Muscle of leg (tissue), 11 donors: ENCODE data around the gene CDNF. TPM values are rescaled to one million over a fixed set of nuclear protein-coding genes. Genes with fewer than 3 reads are reported as not detected.

Experiments used
- DNase-seq: peaks from one replicate; pipeline ENCODE4 v3.0.0; 2013
- H3K27ac ChIP-seq: one replicate; pipeline ENCODE4 v1.5.1; 2013; ENCODE audit warnings: mild to moderate bottlenecking, low read length, control low read depth
- H3K27me3 ChIP-seq: one replicate; pipeline ENCODE4 v1.6.1; 2013; ENCODE audit warnings: low read length; ENCODE audit not compliant: control insufficient read depth, insufficient read depth
- H3K36me3 ChIP-seq: one replicate; pipeline ENCODE4 v1.6.1; 2013; ENCODE audit warnings: low read length; ENCODE audit not compliant: control insufficient read depth, insufficient read depth
- H3K4me1 ChIP-seq: one replicate; pipeline ENCODE4 v1.6.1; 2013; ENCODE audit warnings: low read length; ENCODE audit not compliant: control insufficient read depth, insufficient read depth
- H3K4me3 ChIP-seq: one replicate; pipeline ENCODE4 v1.5.1; 2013; ENCODE audit warnings: low read length, control low read depth
- H3K9me3 ChIP-seq: replicated peaks from 2 replicates; pipeline ENCODE4 v1.6.1; 2013; ENCODE audit warnings: low read depth, low read length; ENCODE audit not compliant: control insufficient read depth
- WGBS: methylation state at CpG from one replicate; pipeline ENCODE4 v1.1.5; 2013; ENCODE audit warnings: missing lambda C conversion rate; ENCODE audit not compliant: insufficient coverage; 5-methylcytosine and 5-hydroxymethylcytosine counted together
- polyA plus RNA-seq, 8 donors: library from polyadenylated mRNA; unstranded; fragments of 120-200 nt; gene quantifications; one replicate each; pipeline versions ENCODE4 v1.2.1 to v1.2.3, GENCODE V29; 2013; ENCODE audit warnings: inconsistent platforms in 1 of 8, low replicate concordance in 1 of 8; ENCODE audit not compliant: insufficient read length in 8 of 8, insufficient read depth in 1 of 8
- total RNA-seq: library from RNA; stranded (reverse); fragments of 120-200 nt; gene quantifications from one replicate; pipeline ENCODE4 v1.2.4, GENCODE V29; 2013

Gene CDNF
- total and polyA plus RNA-seq, 9 donors, result 1.8 to 4.4 (median 2.8) TPM

GRCh38 chr10:14803827-14804226, 34.0 kb downstream of the CDNF start:
- Histone ChIP-seq H3K4me3 (no peak overlapping the region), H3K9me3 (no peaks in the 10 kb centered on the region), H3K27ac (no peak overlapping the region), H3K4me1 (no peaks in the 10 kb centered on the region), H3K36me3 (no peaks in the 10 kb centered on the region), H3K27me3 (no peaks in the 10 kb centered on the region)
- WGBS, result no CpG with 5 or more reads among the region's 1 CpG
- no peak for DNase-seq

GRCh38 chr10:14801723-14802122, 36.1 kb downstream of the CDNF start:
- no peak overlapping the region for H3K27ac ChIP-seq
- 23% methylated on average over 5 of the region's 5 CpGs for WGBS
- H3K36me3 ChIP-seq, result no peaks in the 10 kb centered on the region
- peak; percentile 17 for DNase-seq
- H3K9me3 ChIP-seq, result no peaks in the 10 kb centered on the region
- H3K27me3 ChIP-seq, result no peaks in the 10 kb centered on the region
- no peaks in the 10 kb centered on the region for H3K4me1 ChIP-seq
- H3K4me3 ChIP-seq, result no peak overlapping the region

DNA sequence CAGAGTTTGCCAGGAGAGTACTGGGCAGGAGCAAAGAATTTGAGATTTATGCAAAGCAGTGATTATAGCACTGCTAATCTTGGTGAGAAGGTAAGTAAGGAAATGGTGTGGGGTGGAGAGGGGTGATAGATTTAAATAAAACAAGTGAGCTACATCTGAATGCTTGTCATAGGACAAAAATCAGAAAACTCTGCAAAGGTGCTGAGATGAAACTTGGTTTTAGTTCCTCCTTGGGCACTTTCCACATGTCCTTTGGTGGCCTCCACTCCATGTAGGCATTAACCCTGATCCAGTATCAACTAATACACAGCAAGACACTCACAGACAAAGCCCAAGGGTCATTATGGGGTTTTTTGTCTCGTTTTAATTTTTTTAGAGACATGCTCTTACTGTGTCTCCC, 37.4 kb downstream of the CDNF start:
- no CpG with 5 or more reads among the region's 1 CpG for WGBS
- no peak overlapping the region for H3K4me3 ChIP-seq
- H3K27ac ChIP-seq, result no peak overlapping the region
- no peaks in the 10 kb centered on the region for H3K27me3 ChIP-seq
- no peaks in the 10 kb centered on the region for H3K9me3 ChIP-seq
- no peak for DNase-seq
- no peaks in the 10 kb centered on the region for H3K4me1 ChIP-seq
- no peaks in the 10 kb centered on the region for H3K36me3 ChIP-seq

DNA sequence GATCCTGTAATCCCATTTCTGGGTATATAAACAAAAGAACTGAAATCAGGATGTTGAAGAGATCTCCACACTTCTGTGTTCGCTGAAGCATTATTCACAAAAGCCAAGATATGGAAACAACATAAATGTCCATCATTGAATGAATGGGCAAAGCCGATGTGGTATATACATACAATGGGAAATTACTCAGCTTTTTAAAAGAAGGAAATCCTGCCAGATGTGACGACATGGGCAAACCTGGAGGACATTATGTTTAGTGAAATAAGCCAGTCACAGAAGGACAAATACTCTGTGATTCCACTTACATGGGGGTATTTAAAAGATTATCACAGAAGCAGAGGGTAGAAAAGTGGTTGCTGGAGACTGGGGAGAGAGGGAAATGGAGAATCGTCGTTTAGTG, 39.2 kb downstream of the CDNF start:
- Histone ChIP-seq H3K4me3 (no peak overlapping the region), H3K27ac (peak overlapping the region; percentile 35), H3K4me1 (no peaks in the 10 kb centered on the region), H3K9me3 (no peaks in the 10 kb centered on the region), H3K27me3 (no peaks in the 10 kb centered on the region), H3K36me3 (no peaks in the 10 kb centered on the region)
- WGBS, result 29% methylated on average over 1 of the region's 5 CpGs
- DNase-seq, result peak; percentile 60

- Histone ChIP-seq H3K27me3 (no peaks in the 10 kb centered on the region), H3K27ac (no peak overlapping the region), H3K4me1 (no peaks in the 10 kb centered on the region), H3K36me3 (no peaks in the 10 kb centered on the region), H3K9me3 (peaks cover 6% of the 10 kb centered on the region), H3K4me3 (no peak overlapping the region)
- 82% methylated on average over 3 of the region's 5 CpGs for WGBS
- no peak for DNase-seq
Measured at GRCh38 chr10:14787938-14788337, 49.9 kb downstream of the CDNF start.

DNA sequence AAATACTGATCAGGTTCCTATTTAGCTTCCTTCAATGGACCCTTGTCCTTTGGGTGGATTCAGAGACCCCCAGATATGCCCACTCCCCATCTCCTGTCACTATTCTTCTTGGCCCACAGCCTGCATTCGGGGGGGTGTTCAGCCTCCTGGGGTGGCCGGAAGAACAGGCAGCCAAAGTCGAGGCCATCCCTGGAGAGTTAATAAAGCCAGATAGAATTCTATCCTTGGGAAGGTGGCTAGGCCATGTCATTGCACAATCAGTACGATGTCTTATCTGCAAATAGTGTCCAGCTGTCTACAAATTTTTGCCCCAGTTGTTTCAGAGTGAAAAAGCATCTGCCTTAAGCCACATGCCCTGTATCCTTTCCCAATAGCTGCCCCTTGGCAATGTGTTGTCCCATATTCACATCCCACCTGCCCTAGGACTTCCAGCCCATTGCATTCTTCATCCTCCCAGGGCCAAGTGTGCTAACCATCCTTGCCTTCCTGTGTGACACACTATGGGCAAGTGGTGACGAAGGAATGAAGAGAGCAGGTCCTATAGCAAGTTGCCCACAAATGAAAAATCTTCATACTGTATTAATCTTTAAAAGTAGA, 53.3 kb downstream of the CDNF start:
- Histone ChIP-seq H3K27ac (no peak overlapping the region), H3K27me3 (no peaks in the 10 kb centered on the region), H3K36me3 (no peaks in the 10 kb centered on the region), H3K4me3 (no peak overlapping the region), H3K9me3 (peaks cover 6% of the 10 kb centered on the region), H3K4me1 (no peaks in the 10 kb centered on the region)
- no peak for DNase-seq
- 78% methylated on average over 2 of the region's 5 CpGs for WGBS

DNA sequence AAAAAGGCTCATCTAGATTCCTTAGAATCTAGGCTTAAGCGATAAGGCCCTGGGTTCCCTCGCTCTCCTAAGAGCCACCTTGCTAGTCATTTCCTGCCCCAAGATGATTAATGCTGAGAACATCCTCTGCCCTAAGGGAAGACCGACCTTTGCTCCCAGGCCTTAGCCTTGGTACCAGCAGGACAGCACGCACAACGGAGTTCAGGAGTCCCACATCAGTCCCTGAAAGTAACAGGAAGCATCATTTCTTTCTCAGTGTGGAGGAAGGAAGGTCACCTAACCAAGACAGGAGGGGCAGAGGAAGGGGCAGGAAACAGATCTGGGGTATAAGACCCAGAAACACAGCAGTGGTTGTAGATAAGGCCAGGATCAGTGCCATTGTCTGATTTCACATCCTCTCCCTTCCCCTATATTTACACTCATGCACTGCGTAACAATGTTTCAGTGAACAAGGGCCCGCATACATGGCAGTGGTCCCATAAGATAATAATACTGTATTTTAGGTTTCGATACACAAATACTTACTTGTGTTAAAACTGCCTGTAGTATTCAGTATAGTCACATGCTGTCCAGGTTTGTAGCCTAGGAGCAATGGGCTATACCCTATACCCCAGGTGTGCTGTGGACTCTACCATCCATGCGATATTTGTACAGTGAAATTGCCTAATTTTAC, 55.0 kb downstream of the CDNF start:
- WGBS, result 79% methylated on average over 6 of the region's 9 CpGs
- Histone ChIP-seq H3K27ac (peak overlapping the region; percentile 42), H3K9me3 (peaks cover 6% of the 10 kb centered on the region), H3K4me3 (no peak overlapping the region), H3K4me1 (no peaks in the 10 kb centered on the region), H3K27me3 (no peaks in the 10 kb centered on the region), H3K36me3 (no peaks in the 10 kb centered on the region)
- DNase-seq, result no peak

- H3K27ac ChIP-seq, result no peak overlapping the region
- H3K4me1 ChIP-seq, result no peaks in the 10 kb centered on the region
- no peaks in the 10 kb centered on the region for H3K36me3 ChIP-seq
- no peaks in the 10 kb centered on the region for H3K27me3 ChIP-seq
- DNase-seq, result no peak
- H3K4me3 ChIP-seq, result no peak overlapping the region
- WGBS, result 73% methylated on average over 7 of the region's 7 CpGs
- H3K9me3 ChIP-seq, result peaks cover 6% of the 10 kb centered on the region
Measured at GRCh38 chr10:14781763-14782162, 56.1 kb downstream of the CDNF start.

DNA sequence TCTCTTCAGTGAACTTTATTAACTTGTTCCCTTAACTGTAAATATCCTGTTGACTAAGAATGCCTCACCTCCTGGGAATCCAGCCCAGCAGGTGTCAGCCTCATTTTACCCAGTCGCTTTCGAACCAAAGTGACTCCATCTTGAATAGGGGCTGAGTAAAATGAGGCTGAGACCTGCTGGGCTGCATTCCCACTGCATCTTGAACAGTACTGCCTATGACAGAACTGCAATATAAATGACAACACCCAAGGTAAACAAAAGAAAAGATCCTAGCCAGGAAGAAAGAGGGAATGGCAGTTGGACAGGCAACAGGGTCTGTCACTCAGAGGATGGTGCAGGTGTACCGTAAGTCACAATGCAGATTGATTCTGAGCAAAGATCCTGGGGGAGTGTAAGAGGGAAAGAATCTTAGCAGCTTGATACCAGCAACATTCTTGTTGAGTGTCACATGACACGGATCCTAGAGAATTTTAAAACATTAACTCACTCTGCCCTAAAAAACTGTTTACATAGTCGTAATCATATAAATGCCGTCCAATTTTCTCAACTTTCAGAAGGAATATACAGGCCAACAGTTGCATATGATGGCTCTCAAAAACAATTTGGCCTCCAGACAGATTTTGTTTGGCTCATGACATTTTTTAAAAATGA, 58.7 kb downstream of the CDNF start:
- peaks cover 2% of the 10 kb centered on the region for H3K27me3 ChIP-seq
- 29% methylated on average over 3 of the region's 6 CpGs for WGBS
- H3K27ac ChIP-seq, result no peak overlapping the region
- H3K9me3 ChIP-seq, result no peaks in the 10 kb centered on the region
- H3K4me3 ChIP-seq, result no peak overlapping the region
- no peaks in the 10 kb centered on the region for H3K4me1 ChIP-seq
- DNase-seq, result peak; percentile 85
- H3K36me3 ChIP-seq, result no peaks in the 10 kb centered on the region

DNA sequence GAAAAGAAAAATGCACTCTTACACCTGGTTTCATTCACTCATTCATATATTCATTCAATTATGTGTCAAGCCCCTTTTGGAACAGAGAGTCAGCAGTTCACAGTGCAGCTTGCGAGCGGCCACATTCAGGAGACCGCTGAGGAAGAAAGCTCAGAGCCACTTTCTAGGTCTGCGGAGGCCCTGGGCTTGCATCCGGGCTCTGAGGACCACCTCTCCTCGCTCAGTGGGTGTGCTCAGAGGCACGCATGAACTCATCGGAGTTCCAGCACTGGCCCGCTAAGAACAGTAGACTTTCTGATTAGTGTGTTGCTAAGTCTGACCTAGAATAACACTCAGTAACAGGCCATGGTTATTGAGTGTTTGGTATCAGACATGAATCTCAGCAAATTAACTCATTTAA, 61.3 kb downstream of the CDNF start:
- 95% methylated on average over 3 of the region's 9 CpGs for WGBS
- H3K27me3 ChIP-seq, result peaks cover 2% of the 10 kb centered on the region
- no peak overlapping the region for H3K27ac ChIP-seq
- DNase-seq, result no peak
- no peaks in the 10 kb centered on the region for H3K4me1 ChIP-seq
- no peak overlapping the region for H3K4me3 ChIP-seq
- no peaks in the 10 kb centered on the region for H3K9me3 ChIP-seq
- no peaks in the 10 kb centered on the region for H3K36me3 ChIP-seq
